K562 (cell line): ENCODE measurements around the gene LTK. TPM values are rescaled to one million over a fixed set of nuclear protein-coding genes. Genes with fewer than 3 reads are reported as not detected.

ENCODE experiments used
- ATF7 ChIP-seq: fragments of 450-650 bp; IDR thresholded peaks from 2 replicates; pipeline ENCODE4 v1.7.1; 2014; ENCODE audit warnings: mild to moderate bottlenecking, moderate library complexity
- BRCA1 ChIP-seq, 2 experiments: fragments of 450-650 bp in 1 of 2; sonication (generic) in 1 of 2; formaldehyde crosslinking in 1 of 2; IDR thresholded peaks; 2 replicates each; pipeline versions ENCODE4 v1.5.0 to v1.6.1; 2017 to 2020; ENCODE audit warnings: mild to moderate bottlenecking in 1 of 2, missing genetic modification reagents in 1 of 2
- CBFA2T3 ChIP-seq: fragments of 450-650 bp; IDR thresholded peaks from 2 replicates; pipeline ENCODE4 v1.6.1; 2017
- HINFP ChIP-seq: fragments of 450-650 bp; conservative IDR thresholded peaks from 2 replicates; pipeline ENCODE4 v1.6.1; 2016; ENCODE audit warnings: missing genetic modification characterization, low read depth, mild to moderate bottlenecking, control low read depth, missing compliant biosample characterization
- NCOR1 ChIP-seq: fragments of 450-650 bp; IDR thresholded peaks from 2 replicates; pipeline ENCODE4 v1.6.1; 2016; ENCODE audit warnings: mild to moderate bottlenecking, moderate library complexity
- RREB1 ChIP-seq: fragments of 250-450 bp; sonication (Bioruptor Pico); IDR thresholded peaks from 2 replicates; pipeline ENCODE4 v1.4.0; 2020
- TARDBP ChIP-seq: fragments of 450-650 bp; IDR thresholded peaks from 2 replicates; pipeline ENCODE4 v1.6.1; 2016
- ZBTB5 ChIP-seq: fragments of 450-650 bp; IDR thresholded peaks from 2 replicates; pipeline ENCODE4 v1.6.1; 2017; ENCODE audit warnings: antibody characterized with exemption
- ZKSCAN8 ChIP-seq: fragments of 200-800 bp; sonication (Bioruptor generic); IDR thresholded peaks from 2 replicates; pipeline ENCODE4 v1.6.1; 2016; ENCODE audit warnings: missing genetic modification characterization, missing compliant biosample characterization
- ZNF174 ChIP-seq: fragments of 250-450 bp; sonication (Bioruptor Pico); IDR thresholded peaks from 2 replicates; pipeline ENCODE4 v1.4.0; 2020; ENCODE audit warnings: mild to moderate bottlenecking
- ZNF280A ChIP-seq: fragments of 450-650 bp; IDR thresholded peaks from 2 replicates; pipeline ENCODE4 v1.6.1; 2018; ENCODE audit warnings: mild to moderate bottlenecking, low read depth; ENCODE audit not compliant: partially characterized antibody
- ZNF586 ChIP-seq: fragments of 450-650 bp; formaldehyde crosslinking; conservative IDR thresholded peaks from 2 replicates; pipeline ENCODE4 v1.4.0; 2020; ENCODE audit warnings: mild to moderate bottlenecking, moderate library complexity
- polyA plus RNA-seq, 8 experiments: library from polyadenylated mRNA; depleted of rRNA in 4 of 8; stranded (reverse) in 5 of 8; unstranded in 3 of 8; fragments of >200 nt; fragmentation: Nextera tagmentation in 2 of 8; fragmentation: Illumina TruSeq in 1 of 8; extraction: Ambion mirVana in 2 of 8; extraction: Trizol in 1 of 8; gene quantifications; 2 replicates each; pipeline versions ENCODE4 v1.2.1 to v1.2.3, GENCODE V29; 2011 to 2014; ENCODE audit warnings: inconsistent platforms in 1 of 8, missing spikeins in 1 of 8
- total RNA-seq, 7 experiments: library from RNA; depleted of rRNA in 6 of 7; stranded (reverse); fragments of >200 nt in 6 of 7; fragmentation: Illumina TruSeq in 2 of 7; extraction: Trizol in 2 of 7; gene quantifications; 2 replicates each; pipeline versions ENCODE4 v1.2.1 to v1.2.3, GENCODE V29; 2011 to 2021; ENCODE audit warnings: low replicate concordance in 1 of 7

LTK gene
- total and polyA plus RNA-seq, 9 of the 15 experiments (the other 6 are each of a cell fraction or from before 2014, with no cell fraction given) = 0.25 to 4.4 (median 1.8) TPM

- TF ChIP-seq ZBTB5 = no peak
- TF ChIP-seq BRCA1 (IDR thresholded peaks at IDR 0.05) = no peak
- TF ChIP-seq BRCA1 (CRISPR knock-in tag; IDR thresholded peaks at IDR 0.05) = no peak
- TF ChIP-seq HINFP (tag) = no peak
- TF ChIP-seq NCOR1 = no peak
- no peak for TF ChIP-seq TARDBP
- no peak for TF ChIP-seq ZKSCAN8 (CRISPR knock-in tag)
- TF ChIP-seq ZNF280A = no peak
- no peak for TF ChIP-seq ATF7
- no peak for TF ChIP-seq CBFA2T3
- no peak for TF ChIP-seq ZNF174 (CRISPR knock-in tag)
- no peak for TF ChIP-seq ZNF586
- no peak for TF ChIP-seq RREB1
These were observed 48.6 kb upstream of the LTK start (continued) for GRCh38 chr15:41562244-41562643.
